Raji (cell line): Measurements from ENCODE around the gene ARHGEF28.

Experiments
- POLR2A ChIP-seq: IDR thresholded peaks from 2 replicates; pipeline ENCODE4 v1.6.1; 2011; ENCODE audit warnings: low read depth, low read length, control low read depth; ENCODE audit not compliant: insufficient read depth

Gene ARHGEF28

DNA sequence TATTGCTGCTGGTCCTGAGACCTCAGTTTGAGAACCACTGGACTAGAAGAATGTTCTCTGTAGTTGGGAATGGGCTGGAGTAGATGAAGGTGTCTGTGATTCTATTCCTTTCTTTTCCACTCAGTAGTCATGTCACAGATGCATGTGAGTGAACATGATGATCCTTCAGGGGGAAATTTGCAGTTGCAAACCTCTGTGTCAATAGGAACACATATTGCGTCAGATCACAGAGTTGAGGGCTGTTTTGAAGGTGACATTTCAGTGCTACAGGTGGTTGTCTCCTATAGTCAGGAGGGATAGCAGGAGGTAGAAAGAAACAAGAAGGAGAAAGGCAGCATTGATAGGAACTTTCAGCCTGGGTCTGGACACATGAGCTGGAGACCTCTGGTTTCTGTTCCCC, 239.3 kb downstream of the ARHGEF28 start:
- TF ChIP-seq POLR2A: no peak

DNA sequence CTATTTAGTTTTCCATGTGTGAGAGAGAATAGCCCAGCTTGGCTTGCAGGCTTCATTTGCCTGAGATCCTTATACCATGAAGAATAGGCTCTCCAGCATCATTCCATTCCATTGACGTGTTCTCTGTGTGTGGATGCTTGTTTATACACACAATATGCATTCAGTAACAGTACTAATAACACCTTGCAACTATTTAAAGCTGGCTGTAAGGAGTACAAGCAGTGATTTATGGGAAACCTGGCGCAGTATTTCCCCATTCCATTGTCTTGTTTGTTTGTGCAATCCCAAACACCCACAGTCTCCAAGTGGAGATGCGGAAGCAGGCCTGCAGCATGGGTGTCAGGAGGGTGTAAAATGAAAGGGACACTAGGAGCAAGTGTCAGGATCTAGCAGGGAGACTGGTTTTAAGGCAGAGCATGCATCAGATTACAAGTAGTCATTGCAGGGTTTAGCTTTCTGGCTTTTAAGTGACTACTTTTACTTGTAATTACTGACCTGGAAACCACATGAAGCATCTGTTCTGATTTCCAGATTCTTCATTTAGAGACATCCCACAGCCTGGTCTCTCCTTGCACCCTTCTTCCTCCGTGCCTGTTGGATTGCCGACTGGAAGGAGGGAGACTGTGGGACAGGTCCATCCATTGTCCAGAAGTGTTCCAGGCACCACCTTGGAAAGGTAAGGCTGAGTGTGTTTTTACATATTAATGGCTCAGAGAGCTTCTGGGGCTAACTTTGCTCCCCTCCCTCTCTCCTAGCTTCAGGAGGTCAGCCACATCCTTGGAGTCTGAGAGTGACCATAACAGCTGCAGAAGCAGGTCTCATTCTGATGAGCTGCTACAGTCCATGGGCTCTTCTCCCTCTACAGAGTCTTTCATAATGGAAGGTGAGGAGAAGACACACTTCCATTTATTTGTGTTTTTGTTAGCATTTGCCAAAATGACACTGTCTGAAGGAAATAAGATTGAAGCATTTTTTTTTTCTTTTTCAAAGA, 241.6 kb downstream of the ARHGEF28 start:
- no peak for TF ChIP-seq POLR2A

DNA sequence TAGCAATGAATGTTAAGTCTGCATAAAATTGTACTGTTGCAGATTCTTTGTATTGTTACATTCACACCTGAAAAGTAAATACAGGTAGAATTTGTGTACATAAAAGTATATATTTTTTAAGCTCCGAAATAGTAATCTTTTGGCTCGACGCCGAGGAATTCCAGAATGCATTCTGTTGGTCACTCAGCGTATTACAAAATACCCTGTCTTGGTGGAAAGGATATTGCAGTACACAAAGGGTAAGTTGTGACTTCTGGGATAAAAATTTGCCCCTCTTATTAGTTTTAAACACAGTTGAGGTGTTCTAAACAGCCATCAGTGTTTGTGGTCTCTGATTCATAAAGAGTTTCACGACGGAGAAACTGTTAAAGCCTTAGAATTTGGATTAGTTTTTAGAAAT, 257.6 kb downstream of the ARHGEF28 start:
- TF ChIP-seq POLR2A: no peak

DNA sequence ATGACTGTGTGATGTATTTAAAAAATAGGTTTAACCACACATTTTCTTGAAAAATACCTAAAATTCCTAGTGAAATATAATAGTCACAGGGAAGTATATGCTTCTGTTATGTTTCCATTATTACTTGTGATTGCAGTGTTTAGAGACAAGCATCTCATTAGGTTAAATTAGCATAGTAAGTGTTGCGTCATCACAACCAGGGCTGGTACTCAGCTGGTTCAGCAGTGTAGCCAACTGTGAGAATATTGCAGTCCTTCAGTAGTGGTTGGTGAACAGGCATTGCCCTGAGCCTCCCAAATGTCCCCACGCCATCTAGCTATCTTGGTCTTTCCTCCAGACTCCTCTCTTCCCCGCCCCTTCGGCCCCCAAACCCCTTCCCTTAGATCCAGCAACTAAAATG, 261.7 kb downstream of the ARHGEF28 start:
- TF ChIP-seq POLR2A: no peak

DNA sequence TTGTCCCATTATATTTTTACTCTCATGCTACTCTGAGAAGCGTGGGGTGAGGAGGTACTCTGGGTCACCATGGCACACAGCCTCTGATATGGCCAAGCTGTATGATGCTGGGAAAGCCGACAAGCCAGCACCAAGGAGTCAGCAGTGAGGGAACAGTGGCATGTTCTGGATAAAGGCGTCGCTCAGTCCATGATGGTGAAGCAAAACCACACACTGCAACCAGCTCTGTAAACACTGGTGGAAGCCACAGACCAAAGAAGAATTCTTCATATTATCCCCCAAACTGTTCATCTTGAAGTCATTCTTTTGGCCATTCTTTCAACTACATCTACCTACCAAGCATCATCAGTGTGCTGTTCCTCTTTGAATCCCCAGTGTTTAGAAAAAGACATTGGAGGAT, 264.6 kb downstream of the ARHGEF28 start:
- no peak for TF ChIP-seq POLR2A

DNA sequence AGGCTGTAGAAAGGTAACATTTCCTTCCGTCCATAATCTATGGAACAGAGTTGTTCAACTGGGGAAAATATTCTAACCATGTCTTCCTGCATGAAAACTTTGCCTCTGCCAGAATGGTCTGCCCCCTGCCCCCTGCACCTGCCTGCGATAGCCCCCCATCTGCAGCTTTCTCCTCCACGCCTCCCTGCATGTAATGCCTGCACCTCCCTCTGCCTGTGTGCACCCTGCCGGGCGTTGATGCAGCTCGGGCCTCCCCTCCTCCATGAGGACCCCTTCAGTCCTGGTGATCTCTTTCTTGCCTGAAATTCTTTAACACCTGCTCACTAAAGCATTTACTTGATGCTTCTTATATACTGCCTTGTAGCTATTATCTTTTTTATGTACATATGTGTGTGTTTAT, 266.2 kb downstream of the ARHGEF28 start:
- no peak for TF ChIP-seq POLR2A

DNA sequence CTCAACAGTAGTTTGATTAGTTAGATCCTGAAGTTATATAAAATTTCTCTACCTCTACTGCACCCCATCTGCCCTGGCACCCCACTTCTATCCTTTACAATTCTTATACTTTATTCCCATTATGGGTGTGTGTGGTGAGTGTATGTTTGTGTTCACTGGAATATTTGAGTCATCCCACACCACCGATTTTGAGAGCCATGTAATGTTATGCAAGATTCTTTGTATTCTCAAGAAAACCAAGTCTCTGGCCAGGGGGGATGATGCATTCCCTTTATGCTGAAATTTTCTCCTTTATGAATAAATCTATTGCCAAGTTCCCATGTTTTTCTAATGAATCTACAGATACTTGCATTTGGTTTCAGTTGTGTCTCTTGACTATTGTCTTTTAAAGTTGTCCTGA, 266.8 kb downstream of the ARHGEF28 start:
- no peak for TF ChIP-seq POLR2A

DNA sequence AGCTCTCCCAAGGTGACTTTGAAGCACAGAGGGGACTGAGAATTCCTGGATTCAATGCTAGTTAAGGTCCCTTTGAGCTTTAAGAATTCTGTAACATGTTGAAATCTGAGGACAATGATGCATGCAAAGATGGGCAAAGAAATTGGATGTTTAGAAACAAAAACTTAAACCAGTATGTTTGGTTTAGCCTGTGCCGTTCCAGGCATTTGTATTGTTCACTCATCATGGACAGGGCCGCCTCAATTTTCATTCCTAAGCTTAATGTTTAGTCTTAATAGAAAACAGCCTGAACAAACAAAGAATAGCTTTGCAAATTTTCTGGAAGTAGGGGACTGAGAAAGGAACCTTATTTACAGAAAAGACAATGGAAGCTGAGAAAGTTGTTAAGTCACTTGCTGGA, 267.8 kb downstream of the ARHGEF28 start:
- TF ChIP-seq POLR2A: no peak

DNA sequence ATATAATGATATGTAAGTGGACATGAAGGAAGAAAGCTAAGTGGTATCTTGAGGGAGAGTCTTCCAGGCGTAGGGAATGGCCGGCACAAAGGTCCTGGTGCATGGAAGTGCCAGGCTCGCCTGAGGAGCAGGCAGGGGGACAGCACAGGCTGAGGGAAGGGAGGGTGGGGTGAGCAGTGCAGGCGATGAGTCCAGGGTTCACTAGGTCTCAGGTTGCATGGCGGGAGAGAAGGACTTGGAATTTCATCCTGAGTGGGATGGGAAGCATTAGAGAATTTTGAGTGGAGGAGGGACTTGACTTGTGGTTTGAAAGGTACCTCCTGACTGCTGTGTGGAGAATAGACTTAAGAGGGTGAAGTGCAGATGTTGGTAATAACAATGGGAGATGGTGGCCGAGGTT, 268.9 kb downstream of the ARHGEF28 start:
- no peak for TF ChIP-seq POLR2A

DNA sequence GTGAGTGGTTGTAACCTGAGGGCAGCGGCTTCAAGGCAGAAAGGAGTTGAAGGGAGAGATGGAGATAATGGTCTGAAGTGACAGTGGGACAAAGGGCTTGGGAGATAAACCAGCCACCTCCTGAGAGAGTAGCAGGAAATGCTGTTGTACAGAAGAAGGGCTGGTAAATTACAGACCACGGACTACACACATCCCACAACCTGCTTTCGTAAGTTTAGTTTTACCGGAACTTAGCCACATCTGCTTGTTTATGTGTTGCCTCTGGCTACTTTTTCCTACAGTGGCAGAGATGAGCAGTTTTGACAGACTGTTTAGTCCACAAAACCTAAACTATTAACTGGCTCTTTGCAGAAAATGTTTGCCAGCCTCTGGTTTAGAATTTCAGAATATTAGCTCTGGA, 269.5 kb downstream of the ARHGEF28 start:
- TF ChIP-seq POLR2A: no peak

DNA sequence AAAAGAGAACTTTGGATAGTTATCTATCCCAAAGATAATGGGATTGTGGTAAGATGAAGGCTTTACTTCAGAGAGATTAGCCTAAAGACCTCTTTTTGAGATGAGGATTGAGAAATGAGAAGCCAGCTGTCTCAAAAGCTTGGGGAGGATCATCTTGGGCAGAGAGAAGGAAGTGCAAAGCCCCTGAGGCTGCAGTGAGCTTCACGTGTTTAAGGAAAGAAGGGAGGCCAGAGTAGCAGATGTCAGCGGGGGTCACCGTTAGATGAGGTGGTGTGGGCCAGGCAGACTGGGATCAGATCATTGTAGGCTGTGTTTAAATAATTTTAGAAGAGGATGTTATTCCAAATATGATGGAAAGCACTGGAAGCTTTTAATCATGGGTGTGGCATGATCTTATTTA, 270.1 kb downstream of the ARHGEF28 start:
- TF ChIP-seq POLR2A: no peak

DNA sequence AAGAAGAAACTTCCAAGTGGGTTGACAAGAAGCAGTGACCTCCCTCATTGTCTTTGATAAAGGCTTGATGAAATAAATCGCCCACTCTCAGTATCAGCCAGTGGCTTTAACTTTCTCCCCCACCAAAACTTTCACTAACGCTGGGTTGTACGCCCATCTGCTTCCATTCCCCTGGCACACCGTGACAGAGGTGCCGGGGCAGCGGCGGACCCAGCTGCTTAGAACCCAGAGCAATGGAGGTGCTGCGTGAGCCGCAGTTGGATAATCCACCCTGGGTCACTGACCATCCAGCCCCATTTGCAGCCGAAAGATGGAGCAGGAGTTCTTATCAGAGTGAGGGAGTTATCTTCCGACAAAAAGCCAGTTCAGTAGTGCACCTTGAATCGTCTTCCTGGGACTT, 270.7 kb downstream of the ARHGEF28 start:
- TF ChIP-seq POLR2A: no peak

DNA sequence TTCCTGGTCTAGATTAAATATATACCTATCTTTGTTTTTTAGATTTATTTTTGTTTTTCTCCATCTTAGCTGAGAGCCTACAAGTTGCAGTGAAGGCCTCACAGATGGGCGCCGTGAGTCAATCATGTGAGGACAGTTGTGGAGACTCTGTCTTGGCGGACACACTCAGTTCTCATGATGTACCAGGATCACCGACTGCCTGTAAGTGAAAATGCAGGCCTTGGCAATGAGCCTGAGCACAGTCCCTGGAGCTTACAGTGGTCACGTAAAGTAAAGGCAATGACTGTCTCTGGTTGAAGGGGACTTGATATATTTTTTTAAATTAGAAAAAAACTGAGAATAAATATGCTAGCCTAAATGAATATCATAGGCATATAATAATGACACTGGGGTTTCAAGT, 271.9 kb downstream of the ARHGEF28 start:
- TF ChIP-seq POLR2A: no peak

DNA sequence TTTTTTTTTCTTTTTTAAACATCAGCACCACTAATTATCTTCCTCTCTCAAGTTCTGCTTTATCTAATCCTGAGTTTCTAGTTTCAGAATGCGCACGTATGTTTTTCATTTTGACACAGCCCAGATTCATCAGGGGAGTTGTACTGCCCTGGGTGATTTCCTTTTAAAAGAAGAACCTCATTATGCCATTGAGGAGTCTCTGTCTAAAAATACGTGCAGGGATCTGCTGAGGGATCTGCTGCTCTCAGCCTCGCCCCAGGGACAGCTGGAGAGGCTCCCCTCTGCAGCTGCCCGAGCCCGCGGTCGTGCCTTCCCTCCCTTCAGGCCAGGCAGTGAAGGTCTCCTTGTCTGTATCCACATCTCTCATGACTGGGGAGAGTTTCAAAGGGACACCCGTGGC, 273.1 kb downstream of the ARHGEF28 start:
- no peak for TF ChIP-seq POLR2A

DNA sequence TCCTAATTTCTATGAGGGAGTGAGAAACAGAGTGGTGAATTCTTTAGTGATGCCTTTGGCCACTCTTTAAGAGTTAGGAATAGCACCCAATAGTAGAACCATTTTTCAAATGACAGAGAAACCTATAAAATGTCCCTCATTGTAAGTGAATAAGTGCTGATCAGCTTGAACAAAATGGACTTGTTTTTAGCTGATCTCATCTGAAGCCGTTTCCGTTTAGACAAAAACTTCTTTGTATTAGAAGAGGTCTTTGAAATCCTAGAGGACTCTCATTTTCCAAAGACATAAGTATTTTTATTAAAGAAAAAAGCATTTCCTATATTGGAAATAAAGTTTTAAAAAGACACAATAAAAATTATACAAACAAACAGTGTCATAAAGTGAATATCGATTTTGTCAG, 273.9 kb downstream of the ARHGEF28 start:
- no peak for TF ChIP-seq POLR2A

DNA sequence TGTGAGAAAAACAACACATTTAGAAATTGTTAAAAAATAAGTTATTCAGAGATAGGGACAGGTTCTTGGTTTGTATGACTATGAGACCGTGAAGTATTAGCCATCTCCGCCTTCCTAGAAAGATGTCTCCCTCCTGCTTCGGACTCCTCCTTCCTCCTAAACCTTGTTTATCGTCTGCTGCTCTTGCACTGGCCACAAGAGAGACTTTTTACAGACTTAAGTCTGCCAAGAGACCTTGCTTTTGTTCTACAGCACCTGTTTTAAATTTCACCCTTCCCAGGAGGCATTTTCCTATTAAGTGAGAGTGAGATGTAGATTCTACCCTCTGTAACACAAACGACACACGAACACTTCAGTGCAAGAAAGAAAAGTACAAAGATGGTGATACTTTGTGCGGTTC, 274.6 kb downstream of the ARHGEF28 start:
- no peak for TF ChIP-seq POLR2A

DNA sequence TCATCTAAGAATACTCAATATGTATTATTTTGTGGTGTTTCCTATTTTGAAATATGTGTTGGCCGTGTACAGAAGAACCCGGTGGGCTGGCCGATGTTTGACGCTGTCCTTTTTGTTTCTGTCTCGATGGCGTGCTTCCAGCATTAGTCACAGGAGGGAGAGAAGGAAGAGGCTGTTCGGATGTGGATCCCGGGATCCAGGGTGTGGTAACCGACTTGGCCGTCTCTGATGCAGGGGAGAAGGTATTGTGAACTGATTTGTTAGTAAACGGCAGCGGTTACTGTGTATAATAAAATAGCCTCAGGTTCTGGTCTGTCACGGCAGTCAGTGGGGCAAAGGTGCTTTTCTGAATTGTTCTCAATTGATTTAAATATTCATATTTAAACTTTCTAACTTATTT, 275.0 kb downstream of the ARHGEF28 start:
- TF ChIP-seq POLR2A: no peak
